ENCODE measurements around the gene MIGA2.
A peak's percentile ranks its signal among the peaks of the same experiment; 100 is the strongest.

MIGA2 gene

GRCh38 chr9:129105857-129106694, 69.7 kb downstream of the MIGA2 start:
- Histone ChIP-seq H3K27ac (ENCODE audit: extremely low read depth, low read depth, low read length) (no peak overlapping the region), H3K9me3 (ENCODE audit: control insufficient read depth, insufficient read depth, low read depth, low read length) (no peaks in the 10 kb centered on the region), H3K4me1 (ENCODE audit: control insufficient read depth, insufficient read depth, low read length) (no peaks in the 10 kb centered on the region), H3K4me3 (ENCODE audit: low read depth, low read length) (no peak overlapping the region), H3K36me3 (ENCODE audit: control insufficient read depth in 2 of 2, insufficient read depth in 1 of 2, low read length in 2 of 2) (peaks cover 0 to 8% of the 10 kb centered on the region in 2 experiments; a peak in 1 of 3 replicates)
- CTCF ChIA-PET = interaction anchor here (0.6 to 0.8 kb wide), 3 partner anchors 9 to 37 kb away, joined by 3 to 4 read pairs (median 4); no protein-coding TSS in a partner anchor
- TF ChIP-seq ZNF248 (tag by site-specific recombination; IDR thresholded peaks at IDR 0.05) = no peak
- 0 out of 2 replicates have a peak, but pooled peaks have one; percentile 28 for TF ChIP-seq ZNF768 (tag by site-specific recombination; IDR thresholded peaks at IDR 0.05)
- no peak for TF ChIP-seq GFI1B (tag by site-specific recombination; IDR thresholded peaks at IDR 0.05)
- TF ChIP-seq ZNF76 (tag by site-specific recombination; IDR thresholded peaks at IDR 0.05; ENCODE audit: borderline replicate concordance, low read depth) = no peak
- TF ChIP-seq ZBTB1 (tag by site-specific recombination; IDR thresholded peaks at IDR 0.05) = no peak
- TF ChIP-seq GLI2 (tag by site-specific recombination; IDR thresholded peaks at IDR 0.05; ENCODE audit: borderline replicate concordance, low read depth) = no peak
- peak; percentile 66 for TF ChIP-seq ZFHX2 (tag by site-specific recombination; conservative IDR thresholded peaks at IDR 0.05)
- no peak for TF ChIP-seq MYNN (tag by site-specific recombination; IDR thresholded peaks at IDR 0.05; ENCODE audit: borderline replicate concordance)
- TF ChIP-seq ZNF654 (tag by site-specific recombination; IDR thresholded peaks at IDR 0.05; ENCODE audit: low read depth) = no peak
- TF ChIP-seq ZSCAN4 (tag by site-specific recombination; IDR thresholded peaks at IDR 0.05) = no peak
- peak; percentile 85 for TF ChIP-seq EGR2 (tag by site-specific recombination; IDR thresholded peaks at IDR 0.05; ENCODE audit: low read depth)
- no peak for TF ChIP-seq MEIS1 (CRISPR knock-in tag; IDR thresholded peaks at IDR 0.05; ENCODE audit: borderline replicate concordance)
- TF ChIP-seq, protein P1, sequence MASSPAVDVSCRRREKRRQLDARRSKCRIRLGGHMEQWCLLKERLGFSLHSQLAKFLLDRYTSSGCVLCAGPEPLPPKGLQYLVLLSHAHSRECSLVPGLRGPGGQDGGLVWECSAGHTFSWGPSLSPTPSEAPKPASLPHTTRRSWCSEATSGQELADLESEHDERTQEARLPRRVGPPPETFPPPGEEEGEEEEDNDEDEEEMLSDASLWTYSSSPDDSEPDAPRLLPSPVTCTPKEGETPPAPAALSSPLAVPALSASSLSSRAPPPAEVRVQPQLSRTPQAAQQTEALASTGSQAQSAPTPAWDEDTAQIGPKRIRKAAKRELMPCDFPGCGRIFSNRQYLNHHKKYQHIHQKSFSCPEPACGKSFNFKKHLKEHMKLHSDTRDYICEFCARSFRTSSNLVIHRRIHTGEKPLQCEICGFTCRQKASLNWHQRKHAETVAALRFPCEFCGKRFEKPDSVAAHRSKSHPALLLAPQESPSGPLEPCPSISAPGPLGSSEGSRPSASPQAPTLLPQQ (tag by site-specific recombination; IDR thresholded peaks at IDR 0.05) = no peak
- no peak for TF ChIP-seq ZNF175 (tag by site-specific recombination; IDR thresholded peaks at IDR 0.05)
- TF ChIP-seq, protein P2, sequence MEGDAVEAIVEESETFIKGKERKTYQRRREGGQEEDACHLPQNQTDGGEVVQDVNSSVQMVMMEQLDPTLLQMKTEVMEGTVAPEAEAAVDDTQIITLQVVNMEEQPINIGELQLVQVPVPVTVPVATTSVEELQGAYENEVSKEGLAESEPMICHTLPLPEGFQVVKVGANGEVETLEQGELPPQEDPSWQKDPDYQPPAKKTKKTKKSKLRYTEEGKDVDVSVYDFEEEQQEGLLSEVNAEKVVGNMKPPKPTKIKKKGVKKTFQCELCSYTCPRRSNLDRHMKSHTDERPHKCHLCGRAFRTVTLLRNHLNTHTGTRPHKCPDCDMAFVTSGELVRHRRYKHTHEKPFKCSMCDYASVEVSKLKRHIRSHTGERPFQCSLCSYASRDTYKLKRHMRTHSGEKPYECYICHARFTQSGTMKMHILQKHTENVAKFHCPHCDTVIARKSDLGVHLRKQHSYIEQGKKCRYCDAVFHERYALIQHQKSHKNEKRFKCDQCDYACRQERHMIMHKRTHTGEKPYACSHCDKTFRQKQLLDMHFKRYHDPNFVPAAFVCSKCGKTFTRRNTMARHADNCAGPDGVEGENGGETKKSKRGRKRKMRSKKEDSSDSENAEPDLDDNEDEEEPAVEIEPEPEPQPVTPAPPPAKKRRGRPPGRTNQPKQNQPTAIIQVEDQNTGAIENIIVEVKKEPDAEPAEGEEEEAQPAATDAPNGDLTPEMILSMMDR (tag by site-specific recombination; IDR thresholded peaks at IDR 0.05) = no peak
- no peak for TF ChIP-seq REPIN1 (tag by site-specific recombination; IDR thresholded peaks at IDR 0.05; ENCODE audit: low read depth)
- POLR2A ChIA-PET = interaction anchor here (0.8 kb wide), 2 partner anchors 7 to 25 kb away, joined by 3 read pairs; partner anchors contain the start of gene DOLPP1

DNA sequence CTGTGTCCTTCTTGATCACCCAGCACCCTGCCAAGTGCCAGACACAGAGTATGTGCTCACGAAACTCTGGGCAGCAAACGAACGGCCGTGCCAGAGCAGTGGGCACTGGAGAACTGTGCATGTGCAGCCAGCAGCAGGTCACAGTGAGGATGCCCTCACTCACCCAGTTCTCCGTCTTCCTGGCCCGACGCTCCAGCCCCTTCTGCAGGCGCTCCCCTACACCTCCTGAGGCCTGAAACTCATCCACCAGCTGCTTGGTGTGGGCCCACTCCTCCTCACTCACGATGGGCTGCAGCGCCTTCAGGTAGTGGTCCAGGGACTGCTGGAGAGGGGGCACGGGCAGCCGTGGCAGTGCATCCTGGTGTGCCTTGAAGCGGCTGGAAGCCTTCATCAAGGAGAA, 71.2 kb downstream of the MIGA2 start:
- ChIA-PET CTCF (no interaction called here), POLR2A (interaction anchor here (0.5 kb wide), 1 partner anchor 16 kb away, joined by 4 read pairs; no protein-coding TSS in a partner anchor)
- no peaks in the 10 kb centered on the region for H3K9me3 ChIP-seq (ENCODE audit: control insufficient read depth, insufficient read depth, low read depth, low read length)
- TF ChIP-seq ZNF571 (tag by site-specific recombination; IDR thresholded peaks at IDR 0.05) = no peak
- no peak for TF ChIP-seq ZNF843 (tag by site-specific recombination; IDR thresholded peaks at IDR 0.05)
- no peak for TF ChIP-seq ZNF560 (tag by site-specific recombination; IDR thresholded peaks at IDR 0.05; ENCODE audit: borderline replicate concordance)
- TF ChIP-seq, protein P3, sequence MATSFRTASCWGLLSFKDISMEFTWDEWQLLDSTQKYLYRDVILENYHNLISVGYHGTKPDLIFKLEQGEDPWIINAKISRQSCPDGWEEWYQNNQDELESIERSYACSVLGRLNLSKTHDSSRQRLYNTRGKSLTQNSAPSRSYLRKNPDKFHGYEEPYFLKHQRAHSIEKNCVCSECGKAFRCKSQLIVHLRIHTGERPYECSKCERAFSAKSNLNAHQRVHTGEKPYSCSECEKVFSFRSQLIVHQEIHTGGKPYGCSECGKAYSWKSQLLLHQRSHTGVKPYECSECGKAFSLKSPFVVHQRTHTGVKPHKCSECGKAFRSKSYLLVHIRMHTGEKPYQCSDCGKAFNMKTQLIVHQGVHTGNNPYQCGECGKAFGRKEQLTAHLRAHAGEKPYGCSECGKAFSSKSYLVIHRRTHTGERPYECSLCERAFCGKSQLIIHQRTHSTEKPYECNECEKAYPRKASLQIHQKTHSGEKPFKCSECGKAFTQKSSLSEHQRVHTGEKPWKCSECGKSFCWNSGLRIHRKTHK (tag by site-specific recombination; IDR thresholded peaks at IDR 0.05) = no peak
- no peak for TF ChIP-seq ZNF221 (tag by site-specific recombination; IDR thresholded peaks at IDR 0.05; ENCODE audit: borderline replicate concordance)
- no peak for TF ChIP-seq SP2 (tag by site-specific recombination; IDR thresholded peaks at IDR 0.05)
- TF ChIP-seq ZNF394 (tag by site-specific recombination; IDR thresholded peaks at IDR 0.05; ENCODE audit: borderline replicate concordance) = no peak
- no peak for TF ChIP-seq ZNF416 (tag by site-specific recombination; IDR thresholded peaks at IDR 0.05)
- TF ChIP-seq GLI2 (tag by site-specific recombination; IDR thresholded peaks at IDR 0.05; ENCODE audit: borderline replicate concordance, low read depth) = no peak
- TF ChIP-seq ZNF629 (tag by site-specific recombination; IDR thresholded peaks at IDR 0.05) = no peak
- TF ChIP-seq ZNF112 (tag by site-specific recombination; IDR thresholded peaks at IDR 0.05) = no peak
- TF ChIP-seq MYNN (tag by site-specific recombination; IDR thresholded peaks at IDR 0.05; ENCODE audit: borderline replicate concordance) = no peak
- no peak for TF ChIP-seq YY1 (tag by site-specific recombination; IDR thresholded peaks at IDR 0.05)
- TF ChIP-seq ZBTB1 (tag by site-specific recombination; IDR thresholded peaks at IDR 0.05) = no peak
- H3K4me3 ChIP-seq (ENCODE audit: low read depth, low read length) = no peak overlapping the region
- H3K4me1 ChIP-seq (ENCODE audit: control insufficient read depth, insufficient read depth, low read length) = no peaks in the 10 kb centered on the region
- peaks cover 0 to 8% of the 10 kb centered on the region in 2 experiments; a peak in 1 of 3 replicates for H3K36me3 ChIP-seq (ENCODE audit: control insufficient read depth in 2 of 2, insufficient read depth in 1 of 2, low read length in 2 of 2)
- H3K27ac ChIP-seq (ENCODE audit: extremely low read depth, low read depth, low read length) = no peak overlapping the region
